ENCODE results near the gene EIF4E3. TPM values are rescaled to one million over a fixed set of nuclear protein-coding genes. Genes with fewer than 3 reads are reported as not detected.

Gene EIF4E3
- polyA plus RNA-seq, 3 donors: 35.6 to 111 (median 58.6) TPM

DNA sequence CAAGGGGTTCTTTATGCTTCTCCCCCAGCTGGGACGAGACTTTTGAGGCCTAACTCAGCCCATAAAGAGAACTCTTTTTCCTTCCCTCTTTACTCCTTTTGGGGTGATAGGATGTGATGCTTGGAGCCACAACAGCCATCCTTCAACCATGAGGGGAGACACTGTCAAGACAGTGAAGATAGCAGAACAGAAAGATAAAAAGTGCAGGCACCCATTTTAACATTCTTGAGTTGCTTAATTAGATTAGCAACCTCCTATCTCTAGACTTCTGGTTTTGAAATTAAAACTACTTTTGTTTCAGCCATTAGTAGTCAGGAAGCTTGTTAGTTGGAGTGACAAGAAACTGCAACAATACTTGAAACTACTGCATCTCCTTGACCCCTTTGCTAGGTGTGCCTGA, 34.9 kb upstream of the EIF4E3 start:
- no peak overlapping the region for H3K4me3 Mint-ChIP-seq
- WGBS (ENCODE audit: insufficient coverage): no CpG with 5 or more reads among the region's 1 CpG
- peaks cover 6 to 16% (median 13%) of the 10 kb centered on the region in 3 donors for H3K27me3 Mint-ChIP-seq (ENCODE audit: low read depth in 3 of 3)

DNA sequence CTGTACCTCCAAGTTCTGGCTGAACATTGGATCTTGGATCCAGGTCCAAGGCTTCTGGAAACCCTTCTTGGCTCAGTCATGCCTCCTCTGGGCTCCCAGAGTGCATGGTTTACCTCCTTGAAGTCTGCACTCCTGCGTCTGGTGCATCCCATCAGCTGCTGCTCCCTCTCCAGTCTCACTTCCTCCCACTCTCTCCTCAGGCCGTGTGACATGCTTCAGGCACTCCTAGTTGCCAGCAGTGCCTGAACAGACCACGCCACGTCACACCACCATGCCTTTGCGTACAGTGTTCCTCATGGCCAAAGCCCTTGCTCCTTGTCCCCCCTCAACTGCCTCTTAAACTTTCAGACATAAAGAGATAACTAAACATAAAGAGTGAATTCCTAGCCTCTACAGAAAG, 34.2 kb upstream of the EIF4E3 start:
- Mint-ChIP-seq H3K9me3 (peaks cover 0 to 4% (median 0%) of the 10 kb centered on the region in 7 donors), H3K4me3 (peak overlapping the region in 1 of 2 donors; percentile 25), H3K27ac (peak overlapping the region in 4 of 7 donors; percentile 18 to 84 (median 50)), H3K4me1 (peaks cover 40% of the 10 kb centered on the region), H3K27me3 (ENCODE audit: low read depth in 3 of 3) (peaks cover 11 to 18% (median 14%) of the 10 kb centered on the region in 3 donors), H3K36me3 (peaks cover 14 to 15% of the 10 kb centered on the region in 2 donors)
- no peaks in the 10 kb centered on the region for H4K20me1 ChIP-seq (ENCODE audit: insufficient read depth, low read length)
- no peak overlapping the region for H3K9ac ChIP-seq (ENCODE audit: insufficient read depth, low read length, poor library complexity, severe bottlenecking)
- intact Hi-C loops (cut with micrococcal nuclease): loop anchor here in 1 of 2 donors (5.0 kb wide), 1 partner anchor 33 kb away; no protein-coding TSS in a partner anchor
- TF ChIP-seq, protein P1, sequence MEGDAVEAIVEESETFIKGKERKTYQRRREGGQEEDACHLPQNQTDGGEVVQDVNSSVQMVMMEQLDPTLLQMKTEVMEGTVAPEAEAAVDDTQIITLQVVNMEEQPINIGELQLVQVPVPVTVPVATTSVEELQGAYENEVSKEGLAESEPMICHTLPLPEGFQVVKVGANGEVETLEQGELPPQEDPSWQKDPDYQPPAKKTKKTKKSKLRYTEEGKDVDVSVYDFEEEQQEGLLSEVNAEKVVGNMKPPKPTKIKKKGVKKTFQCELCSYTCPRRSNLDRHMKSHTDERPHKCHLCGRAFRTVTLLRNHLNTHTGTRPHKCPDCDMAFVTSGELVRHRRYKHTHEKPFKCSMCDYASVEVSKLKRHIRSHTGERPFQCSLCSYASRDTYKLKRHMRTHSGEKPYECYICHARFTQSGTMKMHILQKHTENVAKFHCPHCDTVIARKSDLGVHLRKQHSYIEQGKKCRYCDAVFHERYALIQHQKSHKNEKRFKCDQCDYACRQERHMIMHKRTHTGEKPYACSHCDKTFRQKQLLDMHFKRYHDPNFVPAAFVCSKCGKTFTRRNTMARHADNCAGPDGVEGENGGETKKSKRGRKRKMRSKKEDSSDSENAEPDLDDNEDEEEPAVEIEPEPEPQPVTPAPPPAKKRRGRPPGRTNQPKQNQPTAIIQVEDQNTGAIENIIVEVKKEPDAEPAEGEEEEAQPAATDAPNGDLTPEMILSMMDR (IDR thresholded peaks at IDR 0.05): no peak
- H3K27ac ChIP-seq (ENCODE audit: low read depth in 1 of 2, low read length in 2 of 2): peak overlapping the region in 1 of 2 donors; percentile 2
- H3K9me3 ChIP-seq (replicated peaks in 1 of 2; ENCODE audit: control insufficient read depth in 1 of 2, insufficient read depth in 1 of 2, low read length in 2 of 2): no peaks in the 10 kb centered on the region
- H3K4me3 ChIP-seq (replicated peaks in 1 of 3; ENCODE audit: low read depth in 2 of 3, low read length in 3 of 3): no peak overlapping the region
- no peaks in the 10 kb centered on the region for H3K36me3 ChIP-seq (replicated peaks in 1 of 2; ENCODE audit: control insufficient read depth in 1 of 2, insufficient read depth in 2 of 2, low read length in 2 of 2)
- peaks cover 26% of the 10 kb centered on the region for H3K79me2 ChIP-seq (ENCODE audit: insufficient read depth, low read length)
- WGBS (ENCODE audit: insufficient coverage): 0% methylated on average over 2 of the region's 5 CpGs
- H3K4me1 ChIP-seq (ENCODE audit: control insufficient read depth in 1 of 2, insufficient read depth in 2 of 2, low read length in 2 of 2): peaks cover 20 to 36% of the 10 kb centered on the region in 2 donors
- peaks cover 0 to 18% of the 10 kb centered on the region in 2 donors for H3K27me3 ChIP-seq (ENCODE audit: control insufficient read depth in 2 of 2, insufficient read depth in 2 of 2, low read length in 2 of 2)
- no peak overlapping the region for H3K4me2 ChIP-seq (replicated peaks; ENCODE audit: extremely low read depth, low read length, poor library complexity, severe bottlenecking)
- DNase-seq: peak; percentile 56 to 60 (median 57)
- peak overlapping the region; percentile 43 for H2AFZ ChIP-seq (ENCODE audit: insufficient read depth, low read depth, low read length, poor library complexity, severe bottlenecking)

More for the DNA sequence above, 34.9 kb upstream of the EIF4E3 start:
- peak overlapping the region in 5 of 7 donors; percentile 64 to 83 (median 72) for H3K27ac Mint-ChIP-seq
- no peaks in the 10 kb centered on the region for H3K36me3 ChIP-seq (replicated peaks in 1 of 2; ENCODE audit: control insufficient read depth in 1 of 2, insufficient read depth in 2 of 2, low read length in 2 of 2)
- intact Hi-C loops (cut with micrococcal nuclease): no loop called here
- peaks cover 15 to 28% of the 10 kb centered on the region in 2 donors for H3K4me1 ChIP-seq (ENCODE audit: control insufficient read depth in 1 of 2, insufficient read depth in 2 of 2, low read length in 2 of 2)
- peaks cover 0 to 2% (median 0%) of the 10 kb centered on the region in 7 donors for H3K9me3 Mint-ChIP-seq
- peaks cover 14 to 23% of the 10 kb centered on the region in 2 donors for H3K36me3 Mint-ChIP-seq
- H3K79me2 ChIP-seq (ENCODE audit: insufficient read depth, low read length): peaks cover 22% of the 10 kb centered on the region
- TF ChIP-seq, protein P1 (IDR thresholded peaks at IDR 0.05): no peak
- peaks cover 36% of the 10 kb centered on the region for H3K4me1 Mint-ChIP-seq
- peak overlapping the region; percentile 14 for H2AFZ ChIP-seq (ENCODE audit: insufficient read depth, low read depth, low read length, poor library complexity, severe bottlenecking)
- H3K27me3 ChIP-seq (ENCODE audit: control insufficient read depth in 2 of 2, insufficient read depth in 2 of 2, low read length in 2 of 2): peaks cover 0 to 13% of the 10 kb centered on the region in 2 donors
- H3K4me3 ChIP-seq (replicated peaks in 1 of 3; ENCODE audit: low read depth in 2 of 3, low read length in 3 of 3): no peak overlapping the region
- no peak overlapping the region for H3K9ac ChIP-seq (ENCODE audit: insufficient read depth, low read length, poor library complexity, severe bottlenecking)
- H4K20me1 ChIP-seq (ENCODE audit: insufficient read depth, low read length): no peaks in the 10 kb centered on the region
- H3K27ac ChIP-seq (ENCODE audit: low read depth in 1 of 2, low read length in 2 of 2): peak overlapping the region in 1 of 2 donors; percentile 2
- no peak overlapping the region for H3K4me2 ChIP-seq (replicated peaks; ENCODE audit: extremely low read depth, low read length, poor library complexity, severe bottlenecking)
- DNase-seq: no peak
- no peaks in the 10 kb centered on the region for H3K9me3 ChIP-seq (replicated peaks in 1 of 2; ENCODE audit: control insufficient read depth in 1 of 2, insufficient read depth in 1 of 2, low read length in 2 of 2)
